CD4-positive, CD25-positive, alpha-beta regulatory T cell (primary cell): ENCODE measurements around the gene ZNF324. TPM values are rescaled to one million over a fixed set of nuclear protein-coding genes. Genes with fewer than 3 reads are reported as not detected.
"Not testable (repeated sequence)": the region's sequence is repeated elsewhere in the genome, so short reads cannot be mapped to it uniquely, and the experiment has no call there.

Experiments
- ATAC-seq, 2 donors: fragments of 150-1000 bp; cut with Tn5 transposase; one replicate each; pipeline ENCODE4 v1.10.0; 2021; ENCODE audit warnings: low read depth in 2 of 2, moderate number of reproducible peaks in 2 of 2, moderate library complexity in 1 of 2
- DNase-seq, 3 donors: peaks; one replicate each; pipeline versions ENCODE4 v3.0.0 to v3.0.0-alpha.2; 2012 to 2022; ENCODE audit warnings: mixed read lengths in 1 of 3
- H3K27ac ChIP-seq: one replicate; pipeline ENCODE4 v1.7.0; 2013; ENCODE audit warnings: mild to moderate bottlenecking, low read length; ENCODE audit not compliant: insufficient read depth, poor library complexity, severe bottlenecking
- H3K27me3 ChIP-seq: one replicate; pipeline ENCODE4 v1.7.0; 2013; ENCODE audit warnings: low read length; ENCODE audit not compliant: control insufficient read depth, insufficient read depth
- H3K36me3 ChIP-seq: one replicate; pipeline ENCODE4 v1.7.0; 2013; ENCODE audit warnings: mild to moderate bottlenecking, low read length, moderate library complexity; ENCODE audit not compliant: control insufficient read depth, insufficient read depth
- H3K4me1 ChIP-seq: 2 replicates; pipeline ENCODE4 v1.7.0; 2013; ENCODE audit warnings: mild to moderate bottlenecking, low read length; ENCODE audit not compliant: insufficient read depth, control insufficient read depth, poor library complexity, severe bottlenecking
- H3K4me3 ChIP-seq: one replicate; pipeline ENCODE4 v1.7.0; 2013; ENCODE audit warnings: low read depth, mild to moderate bottlenecking, low read length, moderate library complexity
- H3K9me3 ChIP-seq, 2 experiments: 1 replicate in 1 of 2; 2 replicates in 1 of 2; pipeline ENCODE4 v1.7.0; 2013; ENCODE audit warnings: low read length in 2 of 2, mild to moderate bottlenecking in 1 of 2, moderate library complexity in 1 of 2; ENCODE audit not compliant: control insufficient read depth in 2 of 2
- H3K27ac Mint-ChIP-seq, 3 donors: one replicate each; pipeline ENCODE4 v1.8.0; 2020 to 2022; ENCODE audit warnings: mild to moderate bottlenecking in 3 of 3, mixed read lengths in 3 of 3, moderate library complexity in 2 of 3
- H3K27me3 Mint-ChIP-seq: one replicate; pipeline ENCODE4 v1.8.0; 2022; ENCODE audit warnings: mild to moderate bottlenecking, mixed read lengths
- H3K36me3 Mint-ChIP-seq: one replicate; pipeline ENCODE4 v1.8.0; 2020; ENCODE audit warnings: mixed read lengths
- H3K4me1 Mint-ChIP-seq, 4 donors: one replicate each; pipeline ENCODE4 v1.8.0; 2020 to 2022; ENCODE audit warnings: mixed read lengths in 4 of 4, mild to moderate bottlenecking in 1 of 4
- H3K4me3 Mint-ChIP-seq, 4 donors: one replicate each; pipeline ENCODE4 v1.8.0; 2020 to 2022; ENCODE audit warnings: mild to moderate bottlenecking in 4 of 4, mixed read lengths in 4 of 4, moderate library complexity in 3 of 4
- H3K9me3 Mint-ChIP-seq, 7 donors: one replicate each; pipeline ENCODE4 v1.8.0; 2020 to 2022; ENCODE audit warnings: mixed read lengths in 7 of 7, mild to moderate bottlenecking in 3 of 7, moderate library complexity in 2 of 7
- polyA plus RNA-seq, 4 donors: library from polyadenylated mRNA; unstranded; fragments of 300-500 nt; fragmentation: Illumina TruSeq; gene quantifications; one replicate each; pipeline ENCODE4 v1.2.3, GENCODE V29; 2021
- total RNA-seq: library from RNA; stranded (reverse); gene quantifications from one replicate; pipeline ENCODE4 v1.2.3, GENCODE V29; 2022

The ZNF324 gene
- total and polyA plus RNA-seq, 5 donors from 2014 or later = 5.3 to 15.1 (median 10.6) TPM

GRCh38 chr19:58497634-58498170 lies 30.8 kb downstream of the ZNF324 start:
- Histone ChIP-seq H3K27ac (no peak overlapping the region), H3K9me3 (no peaks in the 10 kb centered on the region), H3K4me1 (peaks cover 21% of the 10 kb centered on the region), H3K27me3 (no peaks in the 10 kb centered on the region), H3K4me3 (no peak overlapping the region), H3K36me3 (no peaks in the 10 kb centered on the region)
- no peak for ATAC-seq
- Mint-ChIP-seq H3K9me3 (peaks cover 0 to 11% (median 3%) of the 10 kb centered on the region in 7 donors), H3K27me3 (no peaks in the 10 kb centered on the region), H3K4me3 (peak overlapping the region in 3 of 4 donors; percentile 57 to 86 (median 64)), H3K36me3 (no peaks in the 10 kb centered on the region), H3K27ac (peak overlapping the region in 1 of 3 donors; percentile 65), H3K4me1 (peaks cover 0 to 27% (median 10%) of the 10 kb centered on the region in 4 donors)
- no peak for DNase-seq

DNA sequence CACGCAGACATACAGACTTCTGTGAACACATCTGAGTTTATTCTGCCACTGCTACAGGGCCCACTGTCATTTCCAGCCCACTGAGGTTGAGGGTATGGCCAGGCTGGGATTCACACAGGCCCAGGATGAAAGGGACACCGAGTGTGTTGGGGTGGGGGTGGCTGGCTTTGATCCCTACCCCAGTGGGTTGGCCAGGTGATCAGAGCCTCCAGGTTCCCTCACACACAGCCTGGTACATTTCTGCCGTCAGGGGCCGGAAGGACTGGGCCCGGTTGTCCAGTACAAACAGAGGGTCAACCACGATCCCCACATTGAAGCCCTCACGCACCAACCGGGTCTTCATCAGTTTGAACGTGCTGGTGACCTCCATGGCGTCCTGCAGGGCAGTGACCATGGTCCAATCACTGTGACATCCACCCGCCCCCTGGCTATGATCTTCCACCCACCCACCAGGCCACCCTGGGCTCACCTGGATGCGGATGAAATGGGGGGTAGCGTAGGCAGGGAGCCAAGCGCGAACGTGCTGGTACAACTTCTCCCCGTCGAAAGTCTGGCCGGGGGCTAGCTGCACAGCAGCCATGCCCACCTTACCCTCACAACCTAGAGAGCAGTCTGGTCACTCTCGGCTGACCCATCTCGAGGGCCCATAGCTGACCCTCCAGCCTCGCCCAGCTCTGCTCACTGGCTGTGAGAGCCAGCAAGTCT lies 31.6 kb downstream of the ZNF324 start:
- no peak for DNase-seq
- H3K27me3 ChIP-seq = no peaks in the 10 kb centered on the region
- no peak for ATAC-seq
- peak overlapping the region; percentile 85 for H3K27ac ChIP-seq
- H3K9me3 ChIP-seq = no peaks in the 10 kb centered on the region
- H3K4me3 Mint-ChIP-seq = peak overlapping the region; percentile 86 to 97 (median 95)
- no peaks in the 10 kb centered on the region for H3K36me3 ChIP-seq
- H3K36me3 Mint-ChIP-seq = no peaks in the 10 kb centered on the region
- no peaks in the 10 kb centered on the region for H3K27me3 Mint-ChIP-seq
- H3K9me3 Mint-ChIP-seq = peaks cover 0 to 11% (median 3%) of the 10 kb centered on the region in 7 donors
- H3K4me3 ChIP-seq = peak overlapping the region; percentile 70
- peaks cover 21% of the 10 kb centered on the region for H3K4me1 ChIP-seq
- H3K27ac Mint-ChIP-seq = peak overlapping the region in 2 of 3 donors; percentile 96 to 98
- peaks cover 0 to 27% (median 10%) of the 10 kb centered on the region in 4 donors for H3K4me1 Mint-ChIP-seq

GRCh38 chr19:58499021-58499927 lies 32.4 kb downstream of the ZNF324 start:
- peak; percentile 86 to 97 (median 91) for DNase-seq
- H3K4me1 Mint-ChIP-seq = peaks cover 0 to 27% (median 10%) of the 10 kb centered on the region in 4 donors
- peak overlapping the region; percentile 86 to 97 (median 95) for H3K4me3 Mint-ChIP-seq
- H3K27me3 Mint-ChIP-seq = no peaks in the 10 kb centered on the region
- peak overlapping the region; percentile 70 for H3K4me3 ChIP-seq
- H3K27me3 ChIP-seq = no peaks in the 10 kb centered on the region
- H3K27ac Mint-ChIP-seq = peak overlapping the region; percentile 95 to 98 (median 96)
- H3K9me3 ChIP-seq = no peaks in the 10 kb centered on the region
- ATAC-seq = peak; percentile 91 to 92
- peak overlapping the region; percentile 85 for H3K27ac ChIP-seq
- peaks cover 21% of the 10 kb centered on the region for H3K4me1 ChIP-seq
- no peaks in the 10 kb centered on the region for H3K36me3 ChIP-seq
- H3K9me3 Mint-ChIP-seq = peaks cover 0 to 11% (median 3%) of the 10 kb centered on the region in 7 donors
- no peaks in the 10 kb centered on the region for H3K36me3 Mint-ChIP-seq

GRCh38 chr19:58500242-58500641 lies 33.4 kb downstream of the ZNF324 start:
- H3K27ac Mint-ChIP-seq = peak overlapping the region in 2 of 3 donors; percentile 96 to 98
- H3K9me3 ChIP-seq = no peaks in the 10 kb centered on the region
- no peak overlapping the region for H3K4me3 ChIP-seq
- peak overlapping the region; percentile 85 for H3K27ac ChIP-seq
- H3K4me1 Mint-ChIP-seq = peaks cover 0 to 27% (median 10%) of the 10 kb centered on the region in 4 donors
- H3K36me3 Mint-ChIP-seq = no peaks in the 10 kb centered on the region
- DNase-seq = no peak
- H3K4me3 Mint-ChIP-seq = peak overlapping the region in 3 of 4 donors; percentile 33 to 86 (median 47)
- peaks cover 21% of the 10 kb centered on the region for H3K4me1 ChIP-seq
- H3K27me3 ChIP-seq = no peaks in the 10 kb centered on the region
- no peaks in the 10 kb centered on the region for H3K27me3 Mint-ChIP-seq
- H3K36me3 ChIP-seq = no peaks in the 10 kb centered on the region
- peaks cover 0 to 11% (median 3%) of the 10 kb centered on the region in 7 donors for H3K9me3 Mint-ChIP-seq
- ATAC-seq = no peak

- H3K4me1 Mint-ChIP-seq, H3K9me3 ChIP-seq, H3K27me3 ChIP-seq, H3K4me3 ChIP-seq, H3K4me1 ChIP-seq, H3K4me3 Mint-ChIP-seq, H3K36me3 ChIP-seq, H3K27ac Mint-ChIP-seq, H3K27ac ChIP-seq, DNase-seq, H3K27me3 Mint-ChIP-seq, H3K36me3 Mint-ChIP-seq, ATAC-seq: not testable (repeated sequence)
- peaks cover 0 to 11% (median 3%) of the 10 kb centered on the region in 7 donors for H3K9me3 Mint-ChIP-seq
Measured at GRCh38 chr19:58507602-58508223, 40.8 kb downstream of the ZNF324 start.

GRCh38 chr19:58509731-58510083 lies 42.8 kb downstream of the ZNF324 start:
- Mint-ChIP-seq H3K9me3 (peaks cover 0 to 9% (median 2%) of the 10 kb centered on the region in 7 donors), H3K4me1 (peaks cover 0 to 11% (median under 1%) of the 10 kb centered on the region in 4 donors), H3K27me3 (no peaks in the 10 kb centered on the region), H3K4me3 (peak overlapping the region in 1 of 4 donors; percentile 35), H3K36me3 (peaks cover 4% of the 10 kb centered on the region), H3K27ac (no peak overlapping the region)
- peaks cover 13% of the 10 kb centered on the region for H3K4me1 ChIP-seq
- H3K9me3 ChIP-seq = peaks cover 2 to 5% of the 10 kb centered on the region in 2 experiments
- no peaks in the 10 kb centered on the region for H3K36me3 ChIP-seq
- ATAC-seq (no peak), DNase-seq (no peak)
- H3K4me3 ChIP-seq = no peak overlapping the region
- H3K27me3 ChIP-seq = no peaks in the 10 kb centered on the region
- H3K27ac ChIP-seq = no peak overlapping the region
